ENCODE data around the gene CLK3.

The CLK3 gene

DNA sequence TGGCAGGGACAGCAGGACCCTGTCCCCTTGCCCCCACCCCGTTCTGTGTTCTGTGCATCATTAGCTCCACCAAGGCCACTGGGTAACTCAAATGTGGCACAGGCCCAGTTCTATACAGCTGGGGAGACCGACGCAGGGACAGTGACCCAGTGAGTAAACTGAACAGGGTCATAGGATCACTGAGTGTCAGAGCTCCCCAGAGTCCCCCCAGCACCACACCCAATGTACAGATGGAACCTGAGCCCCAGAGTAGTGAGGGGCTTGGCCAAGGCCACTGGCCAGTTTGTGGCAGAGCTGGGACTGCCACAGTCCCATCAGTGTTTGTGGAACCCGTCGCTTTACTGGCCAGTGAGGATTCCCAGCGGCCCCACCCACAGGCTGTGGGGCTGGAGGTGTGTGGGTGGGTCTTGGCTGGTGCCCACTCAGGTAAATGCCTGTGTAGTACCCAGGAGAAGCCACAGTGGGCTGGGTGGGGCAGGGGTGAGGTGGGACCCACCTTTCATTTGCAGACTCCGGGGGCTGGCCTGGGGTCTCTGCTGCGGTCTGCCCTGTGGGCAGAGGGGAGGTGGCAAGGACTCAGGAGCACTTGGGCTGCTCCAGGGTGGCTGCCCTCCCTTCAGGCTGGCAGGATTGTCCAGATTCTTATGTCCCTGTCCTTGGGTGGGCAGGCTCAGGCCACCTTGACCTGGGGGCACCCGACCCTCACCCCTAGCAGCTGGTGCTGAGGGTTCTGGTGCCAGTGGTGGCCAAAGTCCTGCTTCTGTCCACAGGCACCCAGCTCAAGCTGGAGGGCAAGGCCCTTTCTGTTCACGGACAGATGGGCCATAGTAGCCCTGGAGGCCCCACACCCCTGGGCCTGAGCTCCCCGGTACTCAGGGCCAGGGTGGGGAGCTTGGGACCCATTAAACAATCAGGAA, 11.6 kb upstream of the CLK3 start:
- peaks cover 1 to 2% of the 10 kb centered on the region in 2 experiments for H3K4me1 ChIP-seq (ENCODE audit: control insufficient read depth in 1 of 2, insufficient read depth in 1 of 2, low read depth in 1 of 2, low read length in 1 of 2)
- TF ChIP-seq, protein P1, sequence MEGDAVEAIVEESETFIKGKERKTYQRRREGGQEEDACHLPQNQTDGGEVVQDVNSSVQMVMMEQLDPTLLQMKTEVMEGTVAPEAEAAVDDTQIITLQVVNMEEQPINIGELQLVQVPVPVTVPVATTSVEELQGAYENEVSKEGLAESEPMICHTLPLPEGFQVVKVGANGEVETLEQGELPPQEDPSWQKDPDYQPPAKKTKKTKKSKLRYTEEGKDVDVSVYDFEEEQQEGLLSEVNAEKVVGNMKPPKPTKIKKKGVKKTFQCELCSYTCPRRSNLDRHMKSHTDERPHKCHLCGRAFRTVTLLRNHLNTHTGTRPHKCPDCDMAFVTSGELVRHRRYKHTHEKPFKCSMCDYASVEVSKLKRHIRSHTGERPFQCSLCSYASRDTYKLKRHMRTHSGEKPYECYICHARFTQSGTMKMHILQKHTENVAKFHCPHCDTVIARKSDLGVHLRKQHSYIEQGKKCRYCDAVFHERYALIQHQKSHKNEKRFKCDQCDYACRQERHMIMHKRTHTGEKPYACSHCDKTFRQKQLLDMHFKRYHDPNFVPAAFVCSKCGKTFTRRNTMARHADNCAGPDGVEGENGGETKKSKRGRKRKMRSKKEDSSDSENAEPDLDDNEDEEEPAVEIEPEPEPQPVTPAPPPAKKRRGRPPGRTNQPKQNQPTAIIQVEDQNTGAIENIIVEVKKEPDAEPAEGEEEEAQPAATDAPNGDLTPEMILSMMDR (IDR thresholded peaks at IDR 0.05), result no peak
- H3K4me3 ChIP-seq (ENCODE audit: low read depth in 1 of 2, low read length in 1 of 2), result no peak overlapping the region
- H3K27ac ChIP-seq, result no peak overlapping the region
- H3K9me3 ChIP-seq, result no peaks in the 10 kb centered on the region
- H3K36me3 ChIP-seq, result no peaks in the 10 kb centered on the region
- H3K27me3 ChIP-seq, result no peaks in the 10 kb centered on the region

DNA sequence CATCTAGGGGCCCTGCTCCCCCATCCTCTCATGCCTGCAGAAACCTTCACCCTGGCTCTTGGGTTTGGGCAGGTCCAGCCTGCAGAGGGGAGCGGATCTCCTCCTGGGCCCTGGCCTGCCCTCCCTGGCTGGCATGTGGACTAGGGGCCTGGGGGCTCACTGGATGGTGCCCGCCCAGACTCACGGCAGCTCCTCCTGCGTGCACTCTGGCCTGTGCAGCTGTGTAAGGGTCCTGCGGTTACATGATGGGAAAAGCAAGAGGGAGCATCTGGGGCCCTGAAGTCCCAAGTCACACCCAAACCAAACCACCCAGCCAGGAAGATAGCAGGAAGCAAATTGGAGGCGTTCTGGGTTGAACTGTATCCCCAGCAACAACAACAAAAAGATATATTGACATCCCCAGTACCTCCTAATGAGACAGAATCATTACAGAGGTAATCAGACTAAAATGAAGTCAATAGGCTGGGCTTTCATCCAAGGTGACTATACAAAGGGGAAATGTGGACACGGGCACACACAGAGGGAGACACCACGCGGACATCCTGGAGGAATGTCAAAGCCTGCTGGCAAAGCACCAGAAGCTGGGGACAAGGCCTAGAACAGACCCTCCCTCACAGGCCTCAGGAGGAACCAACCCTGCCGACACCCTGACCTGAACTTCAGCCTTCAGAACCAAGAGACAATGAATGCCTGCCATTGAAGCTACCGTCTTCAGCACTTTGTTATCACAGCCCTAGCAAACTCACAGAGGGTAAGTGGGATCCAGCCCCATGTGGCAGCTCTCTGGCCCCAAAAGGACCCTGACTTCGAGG, 10.4 kb upstream of the CLK3 start:
- H3K36me3 ChIP-seq, result no peaks in the 10 kb centered on the region
- H3K9me3 ChIP-seq, result no peaks in the 10 kb centered on the region
- H3K4me3 ChIP-seq (ENCODE audit: low read depth in 1 of 2, low read length in 1 of 2), result no peak overlapping the region
- TF ChIP-seq, protein P1 (IDR thresholded peaks at IDR 0.05), result no peak
- H3K4me1 ChIP-seq (ENCODE audit: control insufficient read depth in 1 of 2, insufficient read depth in 1 of 2, low read depth in 1 of 2, low read length in 1 of 2), result no peaks in the 10 kb centered on the region
- H3K27me3 ChIP-seq, result no peaks in the 10 kb centered on the region
- H3K27ac ChIP-seq, result no peak overlapping the region

DNA sequence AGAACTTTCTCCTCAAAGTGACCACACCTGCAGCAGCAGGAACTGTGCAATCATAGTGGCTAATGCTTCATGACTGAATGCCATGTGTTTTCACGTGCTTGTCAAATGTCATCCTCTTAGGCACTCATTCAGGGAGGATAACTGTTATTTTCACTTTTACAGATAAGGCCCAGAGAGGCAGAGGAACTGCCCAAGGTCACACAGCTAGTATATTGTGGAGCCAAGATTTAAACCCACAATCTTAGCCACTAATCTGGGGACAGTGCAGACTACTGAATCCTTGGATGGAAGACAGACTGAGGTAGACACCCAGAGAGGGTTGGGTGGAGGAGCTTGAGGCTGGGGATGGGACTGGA, 9.9 kb upstream of the CLK3 start:
- Histone ChIP-seq H3K27me3 (no peaks in the 10 kb centered on the region), H3K9me3 (no peaks in the 10 kb centered on the region), H3K4me3 (ENCODE audit: low read depth in 1 of 2, low read length in 1 of 2) (no peak overlapping the region), H3K36me3 (no peaks in the 10 kb centered on the region), H3K27ac (no peak overlapping the region), H3K4me1 (ENCODE audit: control insufficient read depth in 1 of 2, insufficient read depth in 1 of 2, low read depth in 1 of 2, low read length in 1 of 2) (no peaks in the 10 kb centered on the region)
- TF ChIP-seq, protein P1 (IDR thresholded peaks at IDR 0.05), result no peak

DNA sequence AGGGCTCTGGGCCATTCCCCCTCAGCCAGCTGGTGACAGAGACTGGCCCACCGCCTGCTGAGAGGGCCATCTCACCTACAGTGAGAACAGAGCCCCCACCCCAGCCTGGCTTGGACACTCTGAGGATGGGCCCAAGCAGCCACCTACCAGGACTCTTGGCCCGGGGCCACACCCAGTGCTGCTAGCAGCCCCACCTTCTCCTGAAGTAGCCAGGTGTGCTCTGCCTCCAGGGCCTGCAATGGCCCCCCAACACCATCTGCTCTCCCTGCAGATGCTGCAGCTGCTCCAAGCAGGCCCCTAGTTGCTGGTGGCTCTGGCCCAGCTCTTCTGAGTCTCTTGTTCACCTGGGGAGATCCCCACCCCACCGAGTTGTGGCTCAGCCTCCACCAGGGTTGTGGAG, 6.8 kb upstream of the CLK3 start:
- no peaks in the 10 kb centered on the region for H3K4me1 ChIP-seq (ENCODE audit: control insufficient read depth in 1 of 2, insufficient read depth in 1 of 2, low read depth in 1 of 2, low read length in 1 of 2)
- no peak overlapping the region for H3K4me3 ChIP-seq (ENCODE audit: low read depth in 1 of 2, low read length in 1 of 2)

DNA sequence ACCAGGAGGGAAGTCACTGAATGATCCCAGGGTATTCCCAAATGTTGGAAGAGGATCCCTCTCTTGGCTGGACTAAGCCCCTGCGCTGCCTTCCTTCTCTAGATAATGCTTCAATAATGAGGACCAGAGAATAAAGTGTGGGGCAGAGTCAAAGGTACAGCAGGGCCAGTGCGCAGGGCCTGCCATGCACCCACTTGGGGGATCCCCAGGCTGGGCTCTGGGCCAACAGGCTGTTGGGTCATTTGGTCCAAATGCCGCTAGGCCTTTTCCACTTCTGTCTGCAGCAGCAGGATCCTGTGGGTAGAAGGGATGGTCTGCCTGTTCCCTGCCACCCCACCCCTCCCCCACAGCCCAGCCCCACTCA, 5.7 kb upstream of the CLK3 start:
- TF ChIP-seq, protein P1 (IDR thresholded peaks at IDR 0.05), result no peak
- Histone ChIP-seq H3K4me1 (ENCODE audit: control insufficient read depth in 1 of 2, insufficient read depth in 1 of 2, low read depth in 1 of 2, low read length in 1 of 2) (peaks cover 3 to 5% of the 10 kb centered on the region in 2 experiments), H3K9me3 (no peaks in the 10 kb centered on the region), H3K27me3 (no peaks in the 10 kb centered on the region), H3K27ac (no peak overlapping the region), H3K36me3 (no peaks in the 10 kb centered on the region), H3K4me3 (ENCODE audit: low read depth in 1 of 2, low read length in 1 of 2) (no peak overlapping the region)

More for the DNA sequence above, 6.8 kb upstream of the CLK3 start:
- H3K27me3 ChIP-seq, result no peaks in the 10 kb centered on the region
- no peak overlapping the region for H3K27ac ChIP-seq
- no peaks in the 10 kb centered on the region for H3K9me3 ChIP-seq
- H3K36me3 ChIP-seq, result no peaks in the 10 kb centered on the region
- TF ChIP-seq, protein P1 (IDR thresholded peaks at IDR 0.05), result no peak
